Mesothelial cell of epicardium (in vitro differentiated cells): ENCODE results near the gene CROCC2. TPM values are rescaled to one million over a fixed set of nuclear protein-coding genes. Genes with fewer than 3 reads are reported as not detected.

Experiments used
- DNase-seq, 2 experiments: peaks; one replicate each; pipeline ENCODE4 v3.0.0; 2021; ENCODE audit warnings: low spot score in 2 of 2; ENCODE audit not compliant: unreplicated experiment in 2 of 2
- H3K27ac Mint-ChIP-seq: 2 replicates; pipeline ENCODE4 v1.8.0; 2021; ENCODE audit warnings: mixed read lengths
- H3K27me3 Mint-ChIP-seq: 2 replicates; pipeline ENCODE4 v1.8.0; 2021; ENCODE audit warnings: low read depth, mixed read lengths
- H3K36me3 Mint-ChIP-seq: 2 replicates; pipeline ENCODE4 v1.8.0; 2021; ENCODE audit warnings: mixed read lengths
- H3K4me1 Mint-ChIP-seq: 2 replicates; pipeline ENCODE4 v1.8.0; 2021; ENCODE audit warnings: mixed read lengths
- H3K4me3 Mint-ChIP-seq: 2 replicates; pipeline ENCODE4 v1.8.0; 2021; ENCODE audit warnings: mild to moderate bottlenecking, moderate library complexity, mixed read lengths
- H3K9me3 Mint-ChIP-seq: 2 replicates; pipeline ENCODE4 v1.8.0; 2021; ENCODE audit warnings: mixed read lengths
- CTCF ChIP-seq: fragments of 200-600 bp; sonication (generic); IDR thresholded peaks from one replicate; pipeline ENCODE4 v1.5.0; 2021; ENCODE audit warnings: antibody characterized with exemption; ENCODE audit not compliant: unreplicated experiment
- total RNA-seq: library from RNA; stranded (reverse); gene quantifications from 3 replicates; pipeline ENCODE4 v1.2.1, GENCODE V29; 2021

CROCC2 gene
- total RNA-seq, 1 donor from 2014 or later = 0.16 TPM

- Mint-ChIP-seq H3K27me3 (peaks cover 2% of the 10 kb centered on the region), H3K27ac (no peak overlapping the region), H3K4me1 (peaks cover 17% of the 10 kb centered on the region), H3K36me3 (no peaks in the 10 kb centered on the region), H3K9me3 (peaks cover 6% of the 10 kb centered on the region), H3K4me3 (no peak overlapping the region)
- no peak for DNase-seq
- no peak for TF ChIP-seq CTCF
These were observed 4.0 kb upstream of the CROCC2 start for GRCh38 chr2:240901986-240902614.

GRCh38 chr2:240902615-240903041 lies 3.5 kb upstream of the CROCC2 start:
- peaks cover 2% of the 10 kb centered on the region for H3K27me3 Mint-ChIP-seq
- no peak for TF ChIP-seq CTCF
- no peak overlapping the region for H3K27ac Mint-ChIP-seq

GRCh38 chr2:240903191-240904060 lies 2.7 kb upstream of the CROCC2 start:
- H3K4me3 Mint-ChIP-seq = no peak overlapping the region
- H3K4me1 Mint-ChIP-seq = peaks cover 8% of the 10 kb centered on the region
- H3K27ac Mint-ChIP-seq = no peak overlapping the region
- peaks cover 6% of the 10 kb centered on the region for H3K9me3 Mint-ChIP-seq
- H3K27me3 Mint-ChIP-seq = peaks cover 2% of the 10 kb centered on the region
- H3K36me3 Mint-ChIP-seq = no peaks in the 10 kb centered on the region
- TF ChIP-seq CTCF = no peak
- no peak for DNase-seq

More at GRCh38 chr2:240902615-240903041, 3.5 kb upstream of the CROCC2 start:
- Mint-ChIP-seq H3K9me3 (peaks cover 6% of the 10 kb centered on the region), H3K4me1 (peaks cover 13% of the 10 kb centered on the region), H3K4me3 (no peak overlapping the region), H3K36me3 (no peaks in the 10 kb centered on the region)
- DNase-seq = no peak

- Mint-ChIP-seq H3K4me1 (peaks cover 7% of the 10 kb centered on the region), H3K36me3 (no peaks in the 10 kb centered on the region), H3K27me3 (peaks cover 2% of the 10 kb centered on the region), H3K9me3 (peaks cover 6% of the 10 kb centered on the region), H3K4me3 (no peak overlapping the region), H3K27ac (no peak overlapping the region)
- no peak for TF ChIP-seq CTCF
- DNase-seq = no peak
These were observed 1.6 kb upstream of the CROCC2 start for GRCh38 chr2:240904216-240905175.

- Mint-ChIP-seq H3K36me3 (no peaks in the 10 kb centered on the region), H3K4me3 (no peak overlapping the region), H3K27ac (no peak overlapping the region), H3K4me1 (peaks cover 7% of the 10 kb centered on the region), H3K27me3 (peaks cover 4% of the 10 kb centered on the region), H3K9me3 (peaks cover 6% of the 10 kb centered on the region)
- no peak for DNase-seq
- no peak for TF ChIP-seq CTCF
These were observed 857 bp upstream of the CROCC2 start for GRCh38 chr2:240905176-240905781.
